ENCODE measurements around the gene CAVIN1.
"Not testable (repeated sequence)": the region's sequence is repeated elsewhere in the genome, so short reads cannot be mapped to it uniquely, and the experiment has no call there.

- not testable (repeated sequence) for TF ChIP-seq ZNF114 (CRISPR knock-in tag; IDR thresholded peaks at IDR 0.05); CTCF (conservative IDR thresholded peaks at IDR 0.05; ENCODE audit: low read depth in 2 of 2); EZH2 (IDR thresholded peaks at IDR 0.05; ENCODE audit: low read depth, unreplicated experiment); POLR2AphosphoS5 (IDR thresholded peaks at IDR 0.05; ENCODE audit: low read depth); EZH2phosphoT487 (IDR thresholded peaks at IDR 0.05; ENCODE audit: unreplicated experiment); REST (IDR thresholded peaks at IDR 0.05; ENCODE audit: unreplicated experiment); JUNB (IDR thresholded peaks at IDR 0.05; ENCODE audit: unreplicated experiment); ZNF331 (CRISPR knock-in tag; IDR thresholded peaks at IDR 0.05; ENCODE audit: low read depth); CREB1 (CRISPR knock-in tag; IDR thresholded peaks at IDR 0.05; ENCODE audit: low read depth); STAT1 (IDR thresholded peaks at IDR 0.05; ENCODE audit: unreplicated experiment); ETS1 (IDR thresholded peaks at IDR 0.05)
Observed at GRCh38 chr17:42391439-42391838, 31.6 kb downstream of the CAVIN1 start.

Data from GM23338 (cell line).